Measurements from ENCODE around the gene GPR78.

GRCh38 chr4:8537041-8537461 lies 43.1 kb upstream of the GPR78 start:
- TF ChIP-seq CTCF (IDR thresholded peaks at IDR 0.05; ENCODE audit: insufficient read depth, low read depth, low read length) (no peak), EZH2 (IDR thresholded peaks at IDR 0.05; ENCODE audit: insufficient read depth, low read length) (no peak)
